Renal pelvis (tissue), 4 donors: ENCODE results near the gene GSAP. TPM values are rescaled to one million over a fixed set of nuclear protein-coding genes. Genes with fewer than 3 reads are reported as not detected.

ENCODE experiments used
- DNase-seq: peaks from one replicate; pipeline ENCODE4 v3.0.0-alpha.2; 2013
- polyA plus RNA-seq, 3 donors: library from polyadenylated mRNA; unstranded; fragments of 120-200 nt; gene quantifications; one replicate each; pipeline ENCODE4 v1.2.1, GENCODE V29; 2013; ENCODE audit not compliant: insufficient read length in 3 of 3

The GSAP gene
- polyA plus RNA-seq, 3 donors, result 9.6 to 20.6 (median 14.5) TPM

GRCh38 chr7:77329466-77330168 lies 86.5 kb downstream of the GSAP start:
- DNase-seq, result no peak

GRCh38 chr7:77328669-77329068 lies 87.5 kb downstream of the GSAP start:
- DNase-seq, result no peak

GRCh38 chr7:77327932-77328628 lies 88.1 kb downstream of the GSAP start:
- no peak for DNase-seq

- peak; percentile 12 for DNase-seq
Observed at GRCh38 chr7:77327067-77327931, 88.8 kb downstream of the GSAP start.

GRCh38 chr7:77326131-77326530 lies 90.0 kb downstream of the GSAP start:
- DNase-seq, result no peak

GRCh38 chr7:77321300-77321699 lies 94.8 kb downstream of the GSAP start:
- no peak for DNase-seq

- DNase-seq, result no peak
Observed at GRCh38 chr7:77320714-77321113, 95.4 kb downstream of the GSAP start.

- DNase-seq, result no peak
Observed at GRCh38 chr7:77320137-77320536, 96.0 kb downstream of the GSAP start.

GRCh38 chr7:77318019-77318418 lies 98.1 kb downstream of the GSAP start:
- DNase-seq, result no peak

GRCh38 chr7:77316219-77316978 lies 99.8 kb downstream of the GSAP start:
- no peak for DNase-seq

- no peak for DNase-seq
Observed at GRCh38 chr7:77315182-77315591, 101.0 kb downstream of the GSAP start.

- DNase-seq, result no peak
Observed at GRCh38 chr7:77313876-77314480, 102.2 kb downstream of the GSAP start.

GRCh38 chr7:77313085-77313484 lies 103.1 kb downstream of the GSAP start:
- DNase-seq, result no peak

GRCh38 chr7:77310982-77311381 lies 105.2 kb downstream of the GSAP start:
- no peak for DNase-seq

- DNase-seq, result no peak
Observed at GRCh38 chr7:77309714-77310220, 106.4 kb downstream of the GSAP start.

GRCh38 chr7:77308792-77309191 lies 107.4 kb downstream of the GSAP start:
- DNase-seq, result no peak

GRCh38 chr7:77306231-77307067 lies 109.7 kb downstream of the GSAP start:
- DNase-seq, result no peak

GRCh38 chr7:77295549-77295948 lies 120.6 kb downstream of the GSAP start:
- no peak for DNase-seq

GRCh38 chr7:77293046-77293445 lies 123.1 kb downstream of the GSAP start:
- no peak for DNase-seq

GRCh38 chr7:77290425-77290824 lies 125.7 kb downstream of the GSAP start:
- DNase-seq, result no peak
